Stimulated activated CD8-positive, alpha-beta memory T cell treated with anti-CD3 and anti-CD28 coated beads, Interleukin-12 subunit alpha, Interleukin-12 subunit beta, amount 100 ng/mL, for 24 hours (primary cell): ENCODE data around the gene PTH1R.
"Not testable (repeated sequence)": the region's sequence is repeated elsewhere in the genome, so short reads cannot be mapped to it uniquely, and the experiment has no call there.

ENCODE experiments used
- DNase-seq: peaks from one replicate; pipeline ENCODE4 v3.0.0-alpha.2; 2020; ENCODE audit errors: extremely low read depth

The PTH1R gene

DNA sequence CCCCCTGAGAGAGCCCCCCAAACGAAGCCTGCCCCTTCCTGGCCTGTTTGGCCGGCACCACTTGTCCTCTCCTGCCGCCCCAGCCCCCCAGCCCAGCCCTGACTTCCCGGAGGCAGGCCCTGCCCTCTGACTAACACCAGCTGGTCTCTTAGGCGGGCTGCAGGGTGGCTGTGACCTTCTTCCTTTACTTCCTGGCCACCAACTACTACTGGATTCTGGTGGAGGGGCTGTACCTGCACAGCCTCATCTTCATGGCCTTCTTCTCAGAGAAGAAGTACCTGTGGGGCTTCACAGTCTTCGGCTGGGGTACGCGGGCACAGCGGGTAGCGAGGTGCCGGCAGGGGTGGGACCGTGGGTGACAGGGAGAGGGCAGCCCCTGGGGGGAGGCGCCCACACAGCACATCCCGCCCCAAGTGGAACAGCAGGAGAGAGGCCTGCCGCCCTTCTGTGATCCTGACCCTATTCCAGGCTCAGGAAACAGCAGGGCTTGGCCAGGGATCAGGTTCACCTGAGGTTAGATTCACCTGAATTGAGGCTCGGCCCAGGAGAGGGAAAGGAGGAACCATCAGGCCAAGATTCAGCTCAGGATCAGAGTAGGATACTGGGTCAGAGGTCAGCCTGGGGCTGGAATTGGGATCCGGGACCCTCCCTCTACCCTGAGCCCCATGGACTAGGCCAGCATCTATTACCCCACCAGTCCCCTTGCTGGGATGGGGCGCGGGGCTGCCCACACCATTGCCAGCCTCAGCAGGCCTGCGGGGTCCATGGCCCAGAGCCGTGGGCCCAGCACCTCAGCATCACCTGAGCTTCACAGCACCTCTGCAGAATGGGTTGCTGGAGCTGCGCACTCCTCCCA lies 21.9 kb downstream of the PTH1R start:
- no peak for DNase-seq

DNA sequence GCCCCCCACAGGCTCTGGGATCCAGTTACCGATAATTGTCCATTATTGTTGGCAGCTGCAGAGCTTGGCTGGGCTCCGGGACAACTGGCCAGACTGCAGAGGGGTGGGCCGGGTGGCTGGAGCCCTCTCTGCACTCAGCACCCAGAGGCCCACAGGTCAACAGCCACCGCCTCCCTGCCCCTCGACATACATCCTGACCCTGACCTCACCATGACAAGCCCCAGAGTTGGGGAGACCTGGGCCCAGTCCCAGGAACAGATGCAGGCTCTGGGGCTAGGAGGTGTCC lies 22.4 kb downstream of the PTH1R start:
- no peak for DNase-seq

- no peak for DNase-seq
Measured at GRCh38 chr3:46900356-46900755, 22.8 kb downstream of the PTH1R start.

- DNase-seq = no peak
Measured at GRCh38 chr3:46901061-46901460, 23.5 kb downstream of the PTH1R start.

DNA sequence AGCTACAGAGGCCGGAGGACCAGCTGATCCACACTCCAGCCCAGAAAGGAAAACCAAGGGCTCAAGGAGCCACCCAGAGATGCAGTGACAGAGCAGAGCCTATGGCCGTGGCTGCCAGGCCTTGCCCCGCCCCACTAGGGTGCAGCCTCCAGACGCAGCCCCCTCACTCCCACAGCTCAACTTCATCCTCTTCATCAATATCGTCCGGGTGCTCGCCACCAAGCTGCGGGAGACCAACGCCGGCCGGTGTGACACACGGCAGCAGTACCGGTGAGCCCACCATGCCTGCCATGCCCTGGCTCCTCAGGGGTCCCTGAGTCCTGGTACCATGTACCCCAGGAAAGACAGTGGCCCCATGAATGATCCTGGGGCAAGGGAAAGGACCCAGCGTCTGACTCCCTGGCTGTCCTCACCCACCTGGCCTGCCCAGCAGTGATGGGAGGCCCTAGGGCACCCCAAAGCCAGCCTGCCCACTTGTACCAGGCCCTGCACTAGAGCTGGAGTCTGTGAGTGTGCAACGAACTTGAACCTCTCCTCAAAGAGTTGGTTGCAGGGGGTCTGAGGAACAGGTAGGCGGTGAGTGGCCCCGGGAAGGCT lies 24.2 kb downstream of the PTH1R start:
- no peak for DNase-seq

DNA sequence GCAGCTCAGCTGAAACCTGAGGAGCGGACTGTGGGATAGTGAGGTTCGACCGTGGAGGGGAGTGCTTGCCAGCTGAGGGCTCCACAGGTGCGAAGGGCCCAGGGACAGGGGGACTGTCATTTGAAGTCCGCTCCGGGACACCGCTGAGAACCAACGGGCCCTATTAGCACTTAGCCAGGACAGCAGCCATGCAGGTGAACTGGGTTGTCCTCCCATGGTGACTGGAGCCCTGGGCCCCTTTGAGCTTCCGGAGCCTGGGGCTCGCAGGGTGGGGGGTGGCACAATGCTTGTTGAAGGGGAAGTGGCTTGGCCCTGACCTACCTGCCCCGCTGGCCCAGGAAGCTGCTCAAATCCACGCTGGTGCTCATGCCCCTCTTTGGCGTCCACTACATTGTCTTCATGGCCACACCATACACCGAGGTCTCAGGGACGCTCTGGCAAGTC lies 24.7 kb downstream of the PTH1R start:
- no peak for DNase-seq

DNA sequence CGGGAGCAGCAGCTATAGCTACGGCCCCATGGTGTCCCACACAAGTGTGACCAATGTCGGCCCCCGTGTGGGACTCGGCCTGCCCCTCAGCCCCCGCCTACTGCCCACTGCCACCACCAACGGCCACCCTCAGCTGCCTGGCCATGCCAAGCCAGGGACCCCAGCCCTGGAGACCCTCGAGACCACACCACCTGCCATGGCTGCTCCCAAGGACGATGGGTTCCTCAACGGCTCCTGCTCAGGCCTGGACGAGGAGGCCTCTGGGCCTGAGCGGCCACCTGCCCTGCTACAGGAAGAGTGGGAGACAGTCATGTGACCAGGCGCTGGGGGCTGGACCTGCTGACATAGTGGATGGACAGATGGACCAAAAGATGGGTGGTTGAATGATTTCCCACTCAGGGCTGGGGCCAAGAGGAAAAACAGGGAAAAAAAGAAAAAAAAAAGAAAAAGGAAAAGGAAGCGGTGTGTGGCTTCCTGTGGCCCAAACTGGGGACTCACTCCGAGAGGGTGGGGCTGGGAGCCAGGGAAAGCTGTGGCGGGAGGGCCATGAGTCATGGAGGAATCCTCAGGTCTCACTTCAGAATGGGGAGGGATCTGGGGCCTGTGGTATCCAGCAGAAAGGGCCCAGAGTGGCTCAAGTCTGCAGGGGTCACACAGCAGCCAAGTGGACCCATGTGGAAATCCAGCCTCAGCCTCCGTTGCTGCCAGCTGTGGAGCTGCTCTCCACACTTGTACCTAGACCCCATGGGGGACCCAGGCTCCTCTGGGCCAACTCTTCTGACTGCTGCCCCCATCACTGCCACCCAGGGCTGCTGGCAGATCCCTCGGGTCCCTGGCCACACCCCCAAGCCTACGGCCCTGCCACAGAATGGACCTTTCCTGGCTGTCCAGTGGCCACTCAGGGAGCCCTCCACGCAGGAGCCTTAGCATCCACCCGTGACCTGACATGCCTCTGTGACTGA lies 26.1 kb downstream of the PTH1R start:
- no peak for DNase-seq

- no peak for DNase-seq
Measured at GRCh38 chr3:46904303-46905212, 27.0 kb downstream of the PTH1R start.

DNA sequence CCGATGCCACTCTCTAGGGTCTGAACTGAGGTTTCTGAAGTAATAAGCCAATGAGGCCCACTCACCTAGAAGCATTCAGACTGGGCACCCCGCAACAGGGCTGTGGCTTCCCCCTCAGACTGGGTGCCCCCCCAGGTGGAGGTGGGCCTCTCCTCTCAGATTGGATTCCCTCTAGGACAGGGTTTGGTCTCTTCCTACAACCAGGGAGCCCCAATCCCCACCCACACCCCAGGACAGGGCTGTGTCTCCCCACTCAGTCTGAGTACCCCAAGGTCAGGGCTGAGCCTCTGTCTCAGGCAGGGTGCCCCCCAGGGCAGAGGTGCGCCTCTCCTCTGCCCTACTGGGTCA lies 27.7 kb downstream of the PTH1R start:
- no peak for DNase-seq

DNA sequence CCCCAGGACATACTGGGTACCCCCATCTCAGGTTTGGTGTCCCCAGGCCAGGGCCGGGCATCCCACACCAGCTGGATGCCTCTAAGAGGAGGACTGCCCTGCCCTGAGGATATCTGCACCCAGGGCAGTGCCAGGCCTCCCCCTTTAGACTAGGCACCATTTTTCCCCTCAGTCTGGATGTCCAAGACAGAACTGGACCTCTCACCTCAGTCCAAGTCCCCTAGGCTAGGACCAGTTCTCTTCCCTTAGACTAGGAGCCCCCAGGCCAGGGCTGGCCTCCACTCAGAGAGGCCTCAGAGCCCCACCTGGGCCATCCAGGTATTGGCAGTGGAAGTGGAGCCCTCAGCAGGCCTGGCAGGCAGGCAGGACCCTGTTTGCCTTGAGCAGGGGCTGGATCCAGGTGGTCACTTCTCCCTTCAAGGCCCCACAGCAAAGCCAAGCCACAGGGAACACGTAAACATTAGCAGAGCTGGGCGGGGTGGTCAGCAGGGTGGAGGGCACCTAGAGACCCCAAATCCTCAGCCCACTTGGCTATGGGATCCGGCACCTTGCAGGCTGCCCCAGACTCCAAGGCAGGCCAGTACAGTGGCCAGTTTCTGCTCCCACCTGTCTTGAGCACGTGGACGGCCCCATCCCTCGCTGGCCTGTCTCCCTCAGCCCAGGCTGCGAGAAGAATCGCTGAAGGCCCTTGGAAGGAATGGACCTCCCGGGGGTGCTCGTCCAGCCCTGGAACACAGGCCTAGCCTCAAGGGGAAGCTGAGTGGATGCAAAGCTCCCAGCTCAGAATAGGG lies 28.3 kb downstream of the PTH1R start:
- DNase-seq = no peak

GRCh38 chr3:46906471-46907058 lies 29.0 kb downstream of the PTH1R start:
- no peak for DNase-seq

- no peak for DNase-seq
Measured at GRCh38 chr3:46907271-46907670, 29.8 kb downstream of the PTH1R start.

DNA sequence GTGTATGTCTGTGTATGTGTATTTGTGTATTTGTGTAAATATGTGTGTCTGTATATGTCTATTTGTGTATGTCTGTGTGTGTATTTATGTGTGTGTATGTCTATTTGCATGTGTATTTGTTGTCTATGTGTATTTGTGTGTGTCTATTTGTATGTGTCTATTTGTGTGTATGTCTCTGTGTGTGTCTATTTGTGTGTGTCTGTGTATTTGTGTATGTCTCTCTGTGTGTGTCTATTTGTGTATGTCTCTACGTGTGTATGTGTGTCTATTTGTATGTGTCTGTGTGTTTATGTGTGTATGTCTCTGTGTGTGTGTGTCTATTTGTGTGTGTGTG lies 30.4 kb downstream of the PTH1R start:
- DNase-seq = no peak

GRCh38 chr3:46908294-46908985 lies 30.9 kb downstream of the PTH1R start:
- no peak for DNase-seq

- DNase-seq = no peak
Measured at GRCh38 chr3:46908986-46909534, 31.5 kb downstream of the PTH1R start.

DNA sequence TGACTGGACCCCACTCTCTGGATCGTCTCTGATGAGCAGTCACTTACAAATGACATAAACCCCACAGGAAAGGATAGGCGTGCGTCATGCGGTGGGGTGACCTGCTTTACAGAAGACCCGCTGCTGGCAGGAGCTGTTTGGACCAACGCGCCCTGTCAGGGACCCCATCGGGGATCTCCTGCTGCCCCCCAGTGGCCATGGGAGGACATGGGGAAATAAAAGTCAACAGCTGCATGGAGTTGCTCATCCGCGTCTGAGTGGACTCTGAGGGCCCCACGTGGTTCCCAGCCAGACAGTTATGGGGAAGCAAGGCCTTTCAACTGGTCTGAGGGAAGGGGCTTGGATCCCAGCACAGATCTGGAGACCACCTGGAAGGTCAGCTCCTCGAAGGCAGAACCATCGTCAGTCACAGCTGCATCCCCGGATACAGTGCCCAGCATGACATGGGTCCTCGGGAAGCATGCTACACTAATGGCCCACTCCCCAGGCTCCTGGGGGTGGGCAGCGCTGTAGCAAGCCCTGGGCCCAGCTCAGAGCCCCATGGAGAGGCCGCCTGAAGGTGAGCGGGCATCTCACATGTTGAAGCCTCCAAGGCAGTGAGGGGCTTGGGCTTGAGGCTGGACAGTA lies 32.1 kb downstream of the PTH1R start:
- peak; percentile 55 for DNase-seq

DNA sequence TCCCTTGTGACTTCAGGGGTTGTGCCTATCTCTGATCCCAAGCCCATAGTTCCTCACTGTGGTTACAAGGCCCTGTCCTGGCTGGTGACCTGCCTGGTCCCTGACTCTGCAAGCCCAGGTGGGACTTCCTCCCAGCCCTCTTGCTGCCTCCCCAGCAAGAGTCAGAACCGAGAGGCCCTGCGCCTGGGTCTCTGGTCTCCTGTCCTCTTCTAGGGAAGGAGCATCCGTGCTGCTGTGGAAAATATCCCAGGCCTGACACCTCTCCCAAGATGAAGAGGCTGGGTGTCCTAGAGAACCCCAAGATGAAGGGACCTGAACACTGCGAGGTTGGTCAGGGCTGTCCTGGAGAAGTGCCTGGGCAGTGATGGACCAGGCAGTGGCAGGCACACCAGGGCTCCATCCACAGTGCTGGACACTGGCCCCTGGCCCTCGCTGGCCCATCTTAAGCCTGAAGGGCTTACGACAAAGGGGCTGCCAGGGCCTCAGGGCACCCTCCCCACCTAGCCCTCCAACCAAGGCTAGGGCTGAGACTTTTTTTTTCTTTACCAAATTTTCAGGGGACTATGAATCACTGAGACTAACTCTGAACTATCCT lies 32.7 kb downstream of the PTH1R start:
- DNase-seq = no peak

DNA sequence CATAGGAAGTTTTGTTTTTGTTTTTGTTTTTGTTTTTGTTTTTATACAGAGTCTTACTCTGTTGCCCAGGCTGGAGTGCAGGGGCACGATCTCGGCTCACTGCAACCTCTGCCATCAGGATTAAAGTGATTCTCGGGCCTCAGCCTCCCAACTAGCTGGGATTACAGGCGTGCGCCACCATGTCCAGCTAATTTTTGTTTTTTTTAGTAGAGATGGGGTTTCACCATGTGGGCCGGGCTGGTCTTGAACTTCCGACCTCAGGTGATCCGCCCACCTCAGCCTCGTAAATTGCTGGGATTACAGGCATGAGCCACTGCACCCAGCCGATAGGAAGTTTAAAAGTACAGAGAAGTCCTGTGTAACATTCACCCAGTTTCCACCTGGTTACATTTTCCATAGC lies 33.4 kb downstream of the PTH1R start:
- not testable (repeated sequence) for DNase-seq

- DNase-seq = no peak
Measured at GRCh38 chr3:46912986-46913385, 35.5 kb downstream of the PTH1R start.
